ENCODE measurements around the gene NCAM1. TPM values are rescaled to one million over a fixed set of nuclear protein-coding genes. Genes with fewer than 3 reads are reported as not detected.
A peak's percentile ranks its signal among the peaks of the same experiment; 100 is the strongest.

NCAM1 gene
- total and polyA plus RNA-seq, 2 experiments from 2014 or later: 0.76 to 1.6 TPM

GRCh38 chr11:113202431-113202830 is 241.2 kb downstream of the NCAM1 start:
- Mint-ChIP-seq H3K9me3 (no peaks in the 10 kb centered on the region), H3K4me3 (no peak overlapping the region), H3K4me1 (peaks cover 5% of the 10 kb centered on the region; the same call in 1 of the 3 replicates), H3K27me3 (ENCODE audit: insufficient read depth, low read depth, poor library complexity) (peaks cover 3% of the 10 kb centered on the region), H3K36me3 (ENCODE audit: low read depth) (no peaks in the 10 kb centered on the region), H3K27ac (no peak overlapping the region)
- no peak overlapping the region for H3K27ac ChIP-seq (ENCODE audit: low read depth)
- H3K4me1 ChIP-seq (ENCODE audit: insufficient read depth): no peaks in the 10 kb centered on the region
- ATAC-seq (no peak), DNase-seq (ENCODE audit: low spot score) (no peak)
- H4K20me1 ChIP-seq (replicated peaks; ENCODE audit: insufficient read depth): no peaks in the 10 kb centered on the region
- H3K36me3 ChIP-seq (ENCODE audit: insufficient read depth): no peaks in the 10 kb centered on the region
- H3K4me2 ChIP-seq: no peak overlapping the region
- no peak overlapping the region for H3K4me3 ChIP-seq
- H3K79me2 ChIP-seq (replicated peaks; ENCODE audit: insufficient read depth): no peaks in the 10 kb centered on the region
- no peaks in the 10 kb centered on the region for H3F3A ChIP-seq (replicated peaks; ENCODE audit: low read depth)
- H3K27me3 ChIP-seq (ENCODE audit: insufficient read depth): no peaks in the 10 kb centered on the region
- no peak for TF ChIP-seq REST (IDR thresholded peaks at IDR 0.05; ENCODE audit: unreplicated experiment)
- no peak for TF ChIP-seq ETS1 (IDR thresholded peaks at IDR 0.05)
- no peak for TF ChIP-seq CTCF (conservative IDR thresholded peaks at IDR 0.05; ENCODE audit: low read depth in 2 of 2)
- TF ChIP-seq ZNF114 (CRISPR knock-in tag; IDR thresholded peaks at IDR 0.05): no peak
- no peaks in the 10 kb centered on the region for H3K9me2 ChIP-seq (ENCODE audit: insufficient read depth)
- H2AFZ ChIP-seq: no peak overlapping the region

GRCh38 chr11:113203141-113203753 is 242.0 kb downstream of the NCAM1 start:
- Histone ChIP-seq H3F3A (replicated peaks; ENCODE audit: low read depth) (no peaks in the 10 kb centered on the region), H3K4me1 (ENCODE audit: insufficient read depth) (no peaks in the 10 kb centered on the region), H3K79me2 (replicated peaks; ENCODE audit: insufficient read depth) (no peaks in the 10 kb centered on the region), H3K9me2 (ENCODE audit: insufficient read depth) (0 out of 2 replicates have a peak, but pooled peaks cover 3% of the 10 kb centered on the region), H3K27me3 (ENCODE audit: insufficient read depth) (no peaks in the 10 kb centered on the region), H3K4me2 (no peak overlapping the region), H3K36me3 (ENCODE audit: insufficient read depth) (no peaks in the 10 kb centered on the region), H4K20me1 (replicated peaks; ENCODE audit: insufficient read depth) (no peaks in the 10 kb centered on the region), H3K27ac (ENCODE audit: low read depth) (no peak overlapping the region), H3K4me3 (no peak overlapping the region), H2AFZ (peak overlapping the region; percentile 18; the same call in 1 of the 2 replicates)
- Mint-ChIP-seq H3K4me3 (no peak overlapping the region), H3K27ac (no peak overlapping the region), H3K4me1 (peaks cover 5% of the 10 kb centered on the region; the same call in 1 of the 3 replicates), H3K9me3 (no peaks in the 10 kb centered on the region), H3K36me3 (ENCODE audit: low read depth) (peaks cover 4% of the 10 kb centered on the region; the same call in 1 of the 3 replicates), H3K27me3 (ENCODE audit: insufficient read depth, low read depth, poor library complexity) (peaks cover 3% of the 10 kb centered on the region)
- DNase-seq (ENCODE audit: low spot score) (no peak), ATAC-seq (no peak)
- no peak for TF ChIP-seq NANOG (IDR thresholded peaks at IDR 0.05; ENCODE audit: borderline replicate concordance)
- TF ChIP-seq ZNF114 (CRISPR knock-in tag; IDR thresholded peaks at IDR 0.05): no peak
- no peak for TF ChIP-seq EZH2phosphoT487 (IDR thresholded peaks at IDR 0.05; ENCODE audit: unreplicated experiment)
- no peak for TF ChIP-seq EZH2 (IDR thresholded peaks at IDR 0.05; ENCODE audit: low read depth, unreplicated experiment)
- no peak for TF ChIP-seq REST (IDR thresholded peaks at IDR 0.05; ENCODE audit: unreplicated experiment)
- no peak for TF ChIP-seq CTCF (conservative IDR thresholded peaks at IDR 0.05; ENCODE audit: low read depth in 2 of 2)
- TF ChIP-seq STAT1 (IDR thresholded peaks at IDR 0.05; ENCODE audit: unreplicated experiment): no peak
- no peak for TF ChIP-seq ZNF331 (CRISPR knock-in tag; IDR thresholded peaks at IDR 0.05; ENCODE audit: low read depth)
